HG03520 (cell line): ENCODE data around the gene ERCC6L.
A peak's percentile ranks its signal among the peaks of the same experiment; 100 is the strongest.
"Not testable (repeated sequence)": the region's sequence is repeated elsewhere in the genome, so short reads cannot be mapped to it uniquely, and the experiment has no call there.

Experiments
- ATAC-seq: cut with Tn5 transposase; IDR thresholded peaks from one replicate; pipeline ENCODE4 v1.9.1; 2021; ENCODE audit warnings: mild to moderate bottlenecking, moderate library complexity; ENCODE audit not compliant: unreplicated experiment

ERCC6L gene

DNA sequence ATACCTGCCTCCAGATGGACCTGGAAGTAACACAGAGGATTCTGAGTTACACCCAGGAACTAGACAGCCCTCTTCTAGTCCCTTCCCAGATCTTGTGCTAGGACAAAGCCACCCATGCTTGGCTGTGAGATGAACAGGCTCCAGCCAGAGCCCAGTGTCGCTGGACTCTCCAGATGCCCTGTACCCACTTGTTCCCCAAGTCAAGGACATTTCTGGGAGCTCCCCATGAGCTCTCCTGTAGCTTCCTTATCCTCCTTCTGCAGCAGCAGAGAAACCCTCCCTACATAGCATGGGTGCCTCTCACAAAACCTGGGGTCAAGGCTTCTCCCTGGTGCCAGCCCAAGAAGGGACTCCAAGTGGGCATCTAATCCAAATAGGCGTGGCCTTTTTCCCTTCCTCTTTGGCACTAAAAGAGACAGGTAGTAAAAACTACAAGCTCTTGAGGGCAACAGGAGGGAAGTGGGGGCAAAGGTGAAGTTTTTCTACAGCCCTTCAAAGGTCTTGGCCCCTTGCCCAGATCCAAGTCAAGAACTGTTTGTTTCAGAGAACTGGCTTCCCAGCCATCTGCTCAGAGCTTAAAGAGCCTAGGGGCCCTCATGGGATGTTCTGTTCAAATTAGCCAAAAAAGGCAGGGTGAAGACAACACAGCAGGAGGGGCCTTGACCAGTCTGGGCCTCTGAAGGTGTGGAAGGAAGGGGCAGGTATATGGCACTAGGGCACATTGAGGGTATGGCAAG, 8.5 kb upstream of the ERCC6L start:
- no peak for ATAC-seq

DNA sequence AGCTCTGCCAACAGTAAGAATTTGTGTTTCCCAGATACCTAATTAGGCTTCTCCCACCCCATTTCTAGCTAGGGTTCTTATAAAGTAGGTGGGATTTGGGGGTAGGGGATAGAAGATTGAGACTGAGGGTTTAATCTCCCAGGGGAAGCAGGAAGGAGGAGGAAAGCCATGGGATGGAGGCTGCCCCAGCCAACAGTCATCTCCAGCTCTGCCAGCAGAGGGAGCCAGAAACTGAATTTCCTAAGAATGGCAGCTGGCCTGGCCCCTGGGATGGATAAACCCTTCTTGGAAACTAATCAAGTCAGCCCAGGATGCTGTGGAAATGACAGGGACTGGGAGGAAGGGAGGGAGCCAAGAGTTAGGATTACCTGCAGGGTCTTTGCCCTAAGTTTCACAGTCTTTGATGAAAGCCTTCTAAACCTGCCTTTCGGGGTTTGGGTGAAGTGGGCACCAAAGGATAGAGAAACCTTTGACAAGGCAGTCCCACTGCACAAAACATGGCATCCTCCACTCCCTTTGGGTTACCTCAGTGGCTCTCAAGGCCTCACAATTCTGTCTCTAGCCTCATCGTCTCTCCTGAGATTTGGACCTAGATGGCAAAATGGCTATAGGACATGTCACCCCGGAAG, 6.7 kb upstream of the ERCC6L start:
- no peak for ATAC-seq

DNA sequence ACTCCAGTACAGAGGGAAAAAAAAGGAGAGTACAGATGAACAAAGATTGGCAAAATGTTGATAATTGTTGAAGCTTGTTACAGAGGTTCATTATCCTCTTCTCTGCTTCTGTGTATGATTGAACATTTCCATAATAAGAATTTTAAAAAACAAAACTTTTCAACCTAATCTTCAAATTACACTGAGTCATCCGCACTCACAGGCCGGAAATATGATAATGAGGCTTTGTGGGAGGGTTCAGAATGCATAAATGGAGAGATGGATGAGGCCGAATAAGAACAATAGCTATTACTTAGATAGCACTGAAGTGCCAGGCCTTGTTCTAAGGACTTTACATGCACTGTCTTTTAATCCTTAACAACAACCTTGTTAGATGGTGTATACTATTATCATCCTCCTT, 4.6 kb upstream of the ERCC6L start:
- no peak for ATAC-seq

DNA sequence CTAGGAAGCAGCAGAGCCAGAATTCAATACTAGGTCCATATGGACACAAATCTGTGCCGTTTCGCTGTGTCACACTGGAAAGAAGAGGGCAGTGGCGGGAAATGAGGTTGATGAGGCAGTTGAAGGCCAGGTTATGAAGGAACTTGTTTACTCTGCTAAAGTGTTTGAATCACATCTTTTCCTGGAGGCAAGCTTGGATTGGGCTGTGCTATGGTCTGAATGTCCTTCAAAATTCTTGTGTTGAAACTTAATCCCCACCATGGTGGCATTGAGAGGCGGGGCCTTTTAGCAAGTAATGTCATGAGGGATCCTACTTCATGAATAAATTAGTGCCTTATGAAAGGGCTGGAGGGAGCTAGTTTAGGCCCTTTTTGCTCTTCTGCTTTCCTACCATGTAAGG, 2.1 kb upstream of the ERCC6L start:
- no peak for ATAC-seq

DNA sequence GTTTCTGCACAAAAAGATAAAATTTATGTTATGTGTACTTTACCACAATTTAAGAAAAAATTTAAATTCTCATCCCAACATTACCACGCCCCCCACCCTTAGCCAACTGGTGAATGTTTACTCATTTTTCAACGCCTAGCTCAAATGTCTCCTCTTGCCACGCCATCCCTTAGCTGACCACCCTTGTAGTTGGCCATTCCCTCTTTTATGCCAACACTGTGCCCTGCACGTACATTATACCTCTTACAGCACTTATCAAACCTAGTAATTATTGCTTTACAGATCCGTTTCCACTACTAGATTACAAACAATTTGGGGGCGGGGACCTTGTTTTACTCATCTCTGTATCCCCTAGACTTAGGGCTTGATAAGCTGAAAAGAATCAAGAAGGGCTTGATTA, 644 bp downstream of the ERCC6L start:
- ATAC-seq: no peak

DNA sequence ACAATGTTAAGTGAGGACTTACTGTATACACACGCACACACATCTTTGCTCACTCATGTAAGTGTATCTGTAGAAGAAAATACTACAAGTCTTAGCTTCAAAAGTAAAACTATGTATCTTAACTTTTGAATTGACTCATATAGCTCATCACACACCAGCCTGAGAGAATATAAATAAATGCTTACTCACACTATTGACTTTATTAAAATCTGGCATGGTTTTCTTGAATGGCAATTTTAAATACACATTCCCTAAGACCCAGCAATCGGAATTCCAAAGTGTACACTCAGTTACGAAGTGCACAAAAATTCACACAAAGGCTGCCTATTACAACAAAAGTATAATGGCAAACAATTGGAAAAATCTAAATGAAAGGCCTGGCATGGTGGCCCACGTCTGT, 2.0 kb downstream of the ERCC6L start:
- no peak for ATAC-seq

DNA sequence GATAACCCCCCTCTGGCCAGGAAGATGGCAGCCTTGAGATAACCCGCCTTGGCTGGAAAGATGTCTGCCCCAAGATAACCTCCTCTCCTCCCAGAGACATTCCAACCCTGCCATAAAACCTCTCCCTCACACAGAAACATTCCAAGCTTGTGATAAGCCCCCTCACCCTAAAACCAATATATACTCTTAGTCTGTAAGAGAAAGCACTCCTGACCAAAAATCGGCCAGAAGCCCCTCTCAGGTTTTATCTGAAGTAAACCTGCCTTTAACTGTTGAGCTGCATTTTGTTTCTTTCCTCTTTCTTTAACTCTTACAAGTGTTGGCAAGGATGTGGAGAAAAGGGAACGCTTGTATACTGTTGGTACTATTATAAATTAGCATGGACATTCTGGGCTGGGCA, 8.5 kb downstream of the ERCC6L start:
- no peak for ATAC-seq

DNA sequence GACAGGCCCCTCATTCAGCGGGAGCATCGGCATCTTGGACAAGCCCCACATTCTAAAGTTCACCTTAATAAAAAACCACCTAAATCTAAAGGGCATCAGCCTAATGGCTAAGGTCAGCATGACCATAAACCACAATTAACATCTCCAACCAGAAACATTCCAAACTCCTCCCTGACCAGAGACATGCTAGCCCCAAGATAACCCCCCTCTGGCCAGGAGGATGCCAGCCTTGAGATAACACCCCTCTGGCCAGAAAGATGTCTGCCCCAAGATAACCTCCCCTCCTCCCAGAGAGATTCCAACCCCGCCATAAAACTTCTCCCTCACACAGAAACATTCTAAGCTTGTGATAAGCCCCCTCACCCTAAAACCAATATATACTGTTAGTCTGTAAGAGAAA, 18.5 kb downstream of the ERCC6L start:
- ATAC-seq: not testable (repeated sequence)

DNA sequence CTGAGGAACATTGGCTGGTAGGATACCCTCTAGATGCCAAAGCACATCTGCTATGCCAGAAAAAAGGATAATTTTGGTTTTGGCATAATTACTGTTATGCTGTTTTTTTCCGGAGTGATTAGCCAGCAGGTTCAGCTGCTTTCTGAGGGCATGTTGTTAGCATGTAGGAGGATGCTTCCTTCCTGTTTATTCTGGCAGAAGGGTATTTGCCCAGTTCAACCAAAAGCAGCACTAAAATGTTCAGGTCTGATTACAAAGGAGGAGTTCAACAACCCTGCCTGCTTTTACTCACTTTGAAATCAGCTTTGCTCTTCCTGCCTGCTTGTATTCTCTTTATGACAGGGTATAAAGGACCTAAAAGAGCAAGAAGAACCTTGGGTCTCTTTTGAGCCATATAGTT, 21.9 kb downstream of the ERCC6L start:
- no peak for ATAC-seq

DNA sequence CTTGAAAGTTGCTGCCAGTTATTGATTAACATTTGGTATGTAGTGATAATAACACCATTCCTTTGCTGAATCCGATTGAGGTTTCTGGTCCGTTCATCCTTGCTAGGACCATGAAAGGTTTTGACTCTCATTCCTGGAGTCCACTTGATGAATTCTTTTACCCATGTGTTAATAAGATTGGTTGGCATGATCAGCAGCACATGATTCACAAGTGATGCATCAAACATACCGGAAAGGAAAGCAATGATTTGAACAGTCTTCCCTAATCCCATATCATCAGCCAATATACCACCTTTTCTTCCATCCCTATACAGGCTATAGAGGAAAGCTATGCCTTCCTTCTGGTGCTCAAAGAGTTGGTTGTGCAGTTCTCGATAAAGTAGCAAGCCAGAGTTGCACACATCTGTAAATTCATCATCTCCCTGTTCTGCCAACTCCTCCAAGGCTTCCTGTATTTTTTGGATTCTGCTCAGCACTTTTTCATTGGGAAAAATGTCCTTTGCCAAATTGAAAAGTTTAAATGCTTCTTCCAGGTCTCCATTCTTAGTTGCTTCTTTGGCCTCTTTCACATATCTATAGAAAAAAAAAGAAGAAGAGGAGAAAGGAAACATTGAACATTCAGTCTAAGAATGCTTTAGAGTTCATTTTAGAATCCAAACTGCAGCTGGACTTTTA, 30.6 kb downstream of the ERCC6L start:
- no peak for ATAC-seq

DNA sequence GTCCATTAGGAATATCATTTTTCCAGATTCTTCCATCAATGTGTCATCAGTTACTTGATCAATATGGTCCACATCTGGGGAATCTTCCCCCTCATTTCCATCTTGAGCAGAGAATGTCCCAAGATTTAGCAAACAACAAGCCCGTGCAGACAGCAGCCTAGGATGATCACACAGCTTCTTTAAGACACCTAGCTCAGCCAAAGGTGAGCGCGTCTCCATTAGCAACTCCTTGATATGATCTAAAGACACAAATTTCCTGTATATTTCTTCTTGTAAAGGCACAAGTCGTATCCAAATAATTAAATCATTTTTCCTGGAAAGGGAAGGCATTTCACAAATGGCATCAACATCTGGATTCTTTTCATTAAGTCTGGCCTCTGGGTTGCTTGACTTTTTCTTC, 31.5 kb downstream of the ERCC6L start:
- no peak for ATAC-seq

DNA sequence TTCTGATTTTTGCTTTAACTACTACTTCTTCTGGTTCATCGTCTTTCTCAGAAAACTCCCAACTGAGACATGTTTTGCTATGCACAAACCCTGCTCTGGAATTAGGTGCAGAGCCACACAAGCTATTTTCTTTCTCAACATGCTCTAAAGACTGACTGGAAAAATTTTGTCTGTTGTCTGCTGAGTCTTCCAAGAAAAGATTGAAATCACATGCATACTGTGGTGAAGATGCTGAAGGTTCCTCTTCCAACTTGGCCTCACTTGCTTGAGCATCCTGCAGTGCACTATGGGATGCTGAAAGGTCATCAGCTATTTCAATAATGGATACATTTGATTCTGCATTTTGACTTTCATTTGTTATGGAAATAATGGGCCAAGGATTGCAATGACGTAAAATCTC, 33.1 kb downstream of the ERCC6L start:
- no peak for ATAC-seq

DNA sequence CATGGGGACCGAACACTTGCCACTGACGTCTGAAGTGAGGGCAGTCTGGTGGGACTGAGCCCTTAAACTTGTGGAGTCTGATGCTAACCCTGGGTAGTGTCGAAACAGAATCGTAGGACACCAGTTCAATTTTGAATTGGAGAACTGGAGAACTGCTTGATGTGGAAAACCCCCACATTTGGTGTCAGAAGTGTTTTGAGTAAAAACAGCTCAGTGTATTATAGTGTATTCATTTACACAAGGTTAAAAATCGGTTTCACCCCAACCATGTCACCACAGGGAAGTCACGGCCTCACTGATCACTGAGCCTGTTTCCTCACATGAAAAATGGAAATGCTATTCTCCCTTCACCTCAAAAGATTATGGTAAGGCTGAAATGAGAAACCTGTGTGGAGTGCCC, 35.4 kb downstream of the ERCC6L start:
- no peak for ATAC-seq

DNA sequence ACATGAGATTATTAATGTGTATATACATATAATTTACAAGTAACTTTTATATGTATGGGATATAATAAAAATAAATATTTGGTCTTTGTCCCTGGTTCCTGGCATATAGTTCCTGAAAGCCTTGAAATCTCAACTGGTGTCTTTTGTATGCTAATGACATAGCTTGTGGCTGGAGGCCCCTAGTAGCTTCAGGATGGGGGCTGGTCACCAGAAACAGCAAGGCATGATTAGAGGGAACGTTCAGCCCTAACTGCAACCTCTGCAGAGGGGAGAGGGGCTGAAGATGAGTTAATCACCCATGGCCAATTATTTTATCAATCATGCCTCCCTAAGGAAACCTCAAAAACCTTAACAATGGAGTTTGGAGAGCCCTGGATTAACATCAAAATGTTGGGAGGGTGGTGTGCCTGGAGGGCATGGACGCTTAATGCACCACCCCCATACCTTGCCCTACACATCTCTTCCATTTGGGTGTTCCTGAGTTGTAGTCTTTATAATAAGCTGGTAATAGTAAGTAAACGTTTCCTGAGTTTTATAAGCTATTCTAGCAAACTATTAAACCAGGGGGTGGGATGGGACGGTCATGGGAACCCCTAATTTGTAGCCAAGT, 35.9 kb downstream of the ERCC6L start:
- ATAC-seq: no peak

DNA sequence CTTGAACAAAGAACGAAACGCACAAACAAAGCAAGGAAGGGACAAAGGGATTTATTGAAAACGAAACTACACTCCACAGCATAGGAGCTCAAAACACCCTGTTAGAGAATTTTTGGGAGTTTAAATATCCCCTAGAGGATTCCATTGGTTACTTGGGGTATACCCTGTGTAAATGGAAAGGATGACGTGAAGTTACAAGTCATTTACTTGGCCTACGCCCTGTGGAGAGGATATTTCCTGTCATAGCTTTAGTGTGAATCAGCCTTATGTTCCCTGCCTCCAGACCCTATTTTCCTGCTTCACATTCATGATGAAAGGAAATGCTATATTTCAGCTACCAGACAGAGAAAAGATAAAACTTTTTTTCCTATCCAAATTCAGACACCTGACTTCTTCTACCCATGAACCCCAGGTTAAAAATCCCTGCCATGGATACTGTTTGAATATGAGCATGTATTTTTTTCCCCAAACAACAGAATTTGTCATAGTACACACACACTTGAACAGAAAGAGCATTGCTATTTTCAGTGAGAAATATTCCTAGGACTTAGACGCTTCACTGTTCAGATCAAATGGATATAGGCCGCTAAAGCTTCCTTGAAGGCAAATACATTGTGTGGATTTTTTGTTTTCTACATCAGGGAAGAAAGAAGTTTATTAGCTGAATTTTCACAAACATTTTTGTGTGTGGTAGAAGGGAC, 36.8 kb downstream of the ERCC6L start:
- no peak for ATAC-seq

DNA sequence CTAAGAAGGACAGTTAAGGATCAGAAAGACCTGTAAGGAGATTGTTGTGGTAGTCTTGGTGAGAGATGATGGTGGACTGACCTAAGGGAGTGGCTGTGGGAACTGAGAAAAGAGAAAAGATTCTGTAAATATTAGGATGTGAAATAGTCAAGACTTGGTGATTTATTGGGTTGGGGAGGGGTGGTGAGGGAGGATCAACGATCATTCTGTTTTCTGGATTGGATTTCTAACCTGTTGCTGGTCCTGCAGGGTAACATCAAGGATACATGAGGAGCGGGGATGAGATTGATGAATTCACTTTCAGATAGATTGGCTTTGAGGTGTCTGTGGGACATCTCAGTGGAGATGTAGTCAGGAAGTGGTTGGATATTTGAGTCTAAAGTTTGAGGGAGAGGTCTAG, 55.9 kb downstream of the ERCC6L start:
- no peak for ATAC-seq

DNA sequence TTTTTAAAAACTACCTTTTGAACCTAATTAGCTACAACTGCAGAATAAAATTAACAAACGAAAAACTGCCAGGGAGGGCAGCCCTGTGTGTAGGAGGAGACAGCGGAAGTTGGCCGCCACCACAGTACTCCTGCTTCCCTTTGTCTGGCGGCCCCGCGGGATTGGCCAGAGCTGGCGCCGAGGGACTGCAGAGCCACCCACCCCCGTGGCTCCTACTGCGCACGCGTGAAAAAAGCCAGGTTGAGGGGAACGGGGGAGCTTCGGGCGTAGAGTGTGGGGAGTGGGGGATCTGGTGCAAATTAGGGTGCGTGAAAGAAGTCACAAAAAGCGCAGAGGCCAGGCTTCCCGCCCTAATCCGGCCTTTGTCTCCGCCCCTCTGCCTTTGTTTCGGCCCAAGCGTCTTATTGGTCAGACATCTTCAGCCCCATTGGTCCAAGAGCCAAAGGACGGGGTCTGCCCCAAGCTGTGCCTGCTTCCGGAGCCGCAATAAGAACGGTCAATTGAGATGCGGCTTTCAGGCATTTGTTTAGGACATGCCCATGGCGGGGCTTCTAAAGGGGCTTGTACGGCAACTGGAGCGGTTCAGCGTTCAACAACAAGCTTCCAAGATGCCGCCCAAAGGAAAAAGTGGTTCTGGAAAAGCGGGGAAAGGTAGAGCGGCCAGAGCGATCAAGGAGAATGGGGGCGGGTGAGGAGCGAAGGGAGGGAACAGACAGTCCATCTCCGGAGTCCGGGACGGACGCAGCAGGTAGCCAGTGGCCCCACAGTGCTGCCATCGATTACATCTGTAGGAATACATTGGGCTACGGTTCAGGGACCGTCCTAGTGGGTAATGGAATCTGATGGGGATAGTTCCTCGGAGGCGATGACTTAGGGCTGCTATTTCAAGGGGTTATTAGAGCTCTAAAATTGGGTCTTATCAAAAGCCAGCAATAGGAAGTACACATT, 57.4 kb downstream of the ERCC6L start, which contains the start of gene PIN4:
Gene PIN4, plus strand, starts transcription at position 580 of the 948 bp plus-strand sequence. Its CDS starts 29 bp downstream, at position 609.
- ATAC-seq: peak; percentile 86

DNA sequence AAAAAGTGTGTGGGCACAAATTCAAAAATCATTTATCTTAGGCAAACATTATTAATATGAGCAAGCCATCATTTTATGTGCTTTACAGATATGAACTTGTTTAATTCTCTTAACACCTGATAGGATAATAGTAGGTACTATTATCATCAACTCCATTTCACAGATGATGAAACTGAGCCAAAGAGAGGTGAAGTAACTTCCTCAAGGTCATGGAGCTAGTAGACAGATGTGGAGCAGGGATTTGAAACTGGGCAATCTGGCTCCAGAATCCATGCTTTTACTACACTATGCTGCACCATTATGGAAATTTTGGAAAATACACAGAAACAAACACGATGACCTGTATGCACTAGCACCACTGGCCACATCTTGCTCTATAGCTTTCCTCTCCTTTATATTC, 58.3 kb downstream of the ERCC6L start:
- no peak for ATAC-seq

DNA sequence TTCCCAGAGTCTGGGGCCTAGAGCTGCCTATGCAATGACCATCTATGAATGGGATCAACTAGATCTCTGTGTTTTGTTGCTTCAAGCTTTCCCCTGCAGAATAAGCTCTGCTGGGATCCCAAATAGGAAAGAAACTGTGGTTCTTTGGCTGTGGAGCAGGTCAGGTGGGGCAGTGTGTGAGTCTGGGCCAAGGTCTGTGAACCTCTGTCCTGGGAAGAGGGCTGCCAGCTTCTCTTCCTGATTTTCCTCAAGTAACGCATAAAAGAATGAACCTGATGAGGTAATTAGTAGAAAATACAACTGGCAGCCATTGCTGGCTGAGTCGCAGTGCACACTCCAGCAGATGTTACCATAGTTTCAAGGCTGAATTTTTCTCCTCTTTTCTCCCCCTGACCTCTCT, 61.8 kb downstream of the ERCC6L start:
- ATAC-seq: no peak

DNA sequence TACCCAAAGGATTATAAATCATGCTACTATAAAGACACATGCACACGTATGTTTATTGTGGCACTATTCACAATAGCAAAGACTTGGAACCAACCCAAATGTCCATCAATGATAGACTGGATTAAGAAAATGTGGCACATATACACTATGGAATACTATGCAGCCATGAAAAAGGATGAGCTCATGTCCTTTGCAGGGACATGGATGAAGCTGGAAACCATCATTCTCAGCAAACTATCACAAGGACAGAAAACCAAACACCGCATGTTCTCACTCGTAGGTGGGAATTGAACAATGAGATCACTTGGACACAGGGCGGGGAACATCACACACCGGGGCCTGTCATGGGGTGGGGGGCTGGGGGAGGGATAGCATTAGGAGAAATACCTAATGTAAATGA, 62.5 kb downstream of the ERCC6L start:
- ATAC-seq: not testable (repeated sequence)
